Glutamatergic neuron (in vitro differentiated cells): Measurements from ENCODE around the gene CGB2. TPM values are rescaled to one million over a fixed set of nuclear protein-coding genes. Genes with fewer than 3 reads are reported as not detected.

Source experiments
- DNase-seq: peaks from one replicate; pipeline ENCODE4 v3.0.0; 2022
- H3K27ac Mint-ChIP-seq: one replicate; pipeline ENCODE4 v1.8.0; 2020; ENCODE audit warnings: mild to moderate bottlenecking, mixed read lengths, inconsistent platforms; ENCODE audit not compliant: unreplicated experiment
- H3K27me3 Mint-ChIP-seq: one replicate; pipeline ENCODE4 v1.8.0; 2020; ENCODE audit warnings: mild to moderate bottlenecking, moderate library complexity, mixed read lengths, inconsistent platforms; ENCODE audit not compliant: unreplicated experiment
- H3K36me3 Mint-ChIP-seq: one replicate; pipeline ENCODE4 v1.8.0; 2020; ENCODE audit warnings: mild to moderate bottlenecking, mixed read lengths, inconsistent platforms; ENCODE audit not compliant: unreplicated experiment
- H3K4me1 Mint-ChIP-seq: one replicate; pipeline ENCODE4 v1.8.0; 2020; ENCODE audit warnings: mild to moderate bottlenecking, low read depth, mixed read lengths, inconsistent platforms; ENCODE audit not compliant: unreplicated experiment
- H3K4me3 Mint-ChIP-seq: one replicate; pipeline ENCODE4 v1.8.0; 2020; ENCODE audit warnings: mild to moderate bottlenecking, mixed read lengths, inconsistent platforms; ENCODE audit not compliant: unreplicated experiment
- H3K9me3 Mint-ChIP-seq: one replicate; pipeline ENCODE4 v1.8.0; 2020; ENCODE audit warnings: mild to moderate bottlenecking, moderate library complexity, mixed read lengths, inconsistent platforms; ENCODE audit not compliant: unreplicated experiment
- total RNA-seq: library from RNA; stranded (reverse); fragmentation: NEBNext Ultra II Directional; extraction: Animal tissue kit (Norgen Biotek cat#: 25700); gene quantifications from one replicate; pipeline ENCODE4 v1.2.1, GENCODE V29; 2021; ENCODE audit not compliant: unreplicated experiment
- TF ChIP-seq, protein P1 (sequence below): fragments of 200-600 bp; sonication (generic); IDR thresholded peaks from one replicate; pipeline ENCODE4 v1.5.0; 2021; ENCODE audit not compliant: partially characterized antibody, unreplicated experiment

Gene CGB2
- total RNA-seq, 1 donor from 2014 or later, result not detected

DNA sequence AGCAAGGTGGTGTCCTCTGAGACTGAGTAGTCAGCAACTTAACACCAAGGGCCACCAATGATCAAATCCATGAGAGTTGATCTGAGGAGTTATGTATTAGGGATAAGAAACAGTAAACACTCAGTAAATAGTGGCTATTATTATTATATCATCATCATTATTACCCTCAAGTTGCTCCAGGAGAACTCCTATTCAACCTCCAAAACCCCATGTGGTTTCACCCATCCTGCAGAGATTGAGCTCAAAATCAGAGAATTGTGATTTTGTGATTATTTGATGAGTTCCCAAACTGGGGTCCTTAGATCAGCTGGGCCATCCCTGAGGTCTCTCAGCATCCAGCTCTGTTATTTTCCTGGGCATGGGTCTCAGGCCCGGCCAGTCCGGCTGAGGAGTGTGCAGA is 29.3 kb downstream of the CGB2 start:
- Mint-ChIP-seq H3K4me3 (no peak overlapping the region), H3K36me3 (no peaks in the 10 kb centered on the region), H3K27me3 (peaks cover 13% of the 10 kb centered on the region), H3K27ac (no peak overlapping the region), H3K4me1 (peaks cover 3% of the 10 kb centered on the region), H3K9me3 (no peaks in the 10 kb centered on the region)
- TF ChIP-seq, protein P1, sequence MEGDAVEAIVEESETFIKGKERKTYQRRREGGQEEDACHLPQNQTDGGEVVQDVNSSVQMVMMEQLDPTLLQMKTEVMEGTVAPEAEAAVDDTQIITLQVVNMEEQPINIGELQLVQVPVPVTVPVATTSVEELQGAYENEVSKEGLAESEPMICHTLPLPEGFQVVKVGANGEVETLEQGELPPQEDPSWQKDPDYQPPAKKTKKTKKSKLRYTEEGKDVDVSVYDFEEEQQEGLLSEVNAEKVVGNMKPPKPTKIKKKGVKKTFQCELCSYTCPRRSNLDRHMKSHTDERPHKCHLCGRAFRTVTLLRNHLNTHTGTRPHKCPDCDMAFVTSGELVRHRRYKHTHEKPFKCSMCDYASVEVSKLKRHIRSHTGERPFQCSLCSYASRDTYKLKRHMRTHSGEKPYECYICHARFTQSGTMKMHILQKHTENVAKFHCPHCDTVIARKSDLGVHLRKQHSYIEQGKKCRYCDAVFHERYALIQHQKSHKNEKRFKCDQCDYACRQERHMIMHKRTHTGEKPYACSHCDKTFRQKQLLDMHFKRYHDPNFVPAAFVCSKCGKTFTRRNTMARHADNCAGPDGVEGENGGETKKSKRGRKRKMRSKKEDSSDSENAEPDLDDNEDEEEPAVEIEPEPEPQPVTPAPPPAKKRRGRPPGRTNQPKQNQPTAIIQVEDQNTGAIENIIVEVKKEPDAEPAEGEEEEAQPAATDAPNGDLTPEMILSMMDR, result no peak
- no peak for DNase-seq

DNA sequence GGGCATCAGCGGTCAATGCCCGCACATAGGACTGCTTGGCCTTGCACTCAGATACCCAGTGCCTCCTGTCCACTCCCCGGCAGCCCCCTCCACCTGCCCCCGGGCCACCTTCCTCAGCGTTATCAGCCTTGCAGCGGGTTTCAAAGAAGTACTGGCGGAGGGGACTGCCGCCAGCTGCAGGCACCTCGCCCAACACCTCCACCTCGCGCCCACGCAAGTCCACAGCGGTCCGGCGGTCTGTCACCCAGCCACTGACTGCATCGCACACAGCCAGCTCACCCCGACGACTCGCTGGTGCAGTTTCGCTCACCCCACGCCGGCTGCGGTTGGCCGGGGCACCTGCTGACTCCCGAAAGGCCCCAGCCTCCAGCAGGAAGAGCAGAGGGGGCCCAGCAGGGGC is 29.8 kb downstream of the CGB2 start:
- H3K27me3 Mint-ChIP-seq, result peaks cover 11% of the 10 kb centered on the region

DNA sequence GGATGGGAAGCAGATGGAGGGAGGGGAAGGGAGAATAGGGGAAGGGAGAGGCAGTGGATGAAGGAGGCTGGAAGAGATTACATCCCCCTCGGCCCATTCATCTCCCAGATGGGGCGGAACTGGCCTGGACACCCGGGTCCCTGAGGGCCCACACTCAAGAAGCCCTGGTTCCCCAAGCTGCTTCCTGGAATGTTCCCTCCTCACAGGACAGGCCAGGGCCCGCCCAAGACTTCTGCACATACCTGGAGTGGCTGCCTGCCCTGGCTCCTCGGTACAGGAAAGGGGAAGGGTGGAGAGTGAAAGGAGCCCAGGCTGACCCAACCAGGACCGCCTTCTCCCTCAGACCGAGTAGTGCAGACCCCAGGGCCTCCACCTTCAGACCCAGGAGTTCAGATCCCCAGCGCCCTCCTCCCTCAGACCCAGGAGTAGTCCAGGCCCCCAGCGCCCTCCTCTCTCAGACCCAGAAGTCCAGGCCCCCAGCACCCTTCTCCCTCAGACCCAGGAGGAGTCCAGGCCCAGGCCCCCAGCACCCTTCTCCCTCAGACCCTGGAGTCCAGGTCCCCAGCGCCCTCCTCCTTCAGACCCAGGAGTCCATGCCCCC is 32.4 kb downstream of the CGB2 start:
- Mint-ChIP-seq H3K4me3 (peak overlapping the region; percentile 49), H3K4me1 (peaks cover 12% of the 10 kb centered on the region), H3K36me3 (peaks cover 5% of the 10 kb centered on the region), H3K27ac (no peak overlapping the region), H3K27me3 (peaks cover 9% of the 10 kb centered on the region), H3K9me3 (no peaks in the 10 kb centered on the region)
- DNase-seq, result no peak
- TF ChIP-seq, protein P1, result no peak

More for the DNA sequence above, 29.8 kb downstream of the CGB2 start:
- DNase-seq, result no peak
- TF ChIP-seq, protein P1, result no peak
- no peak overlapping the region for H3K4me3 Mint-ChIP-seq
- H3K27ac Mint-ChIP-seq, result no peak overlapping the region
- peaks cover 3% of the 10 kb centered on the region for H3K4me1 Mint-ChIP-seq
- no peaks in the 10 kb centered on the region for H3K9me3 Mint-ChIP-seq
- no peaks in the 10 kb centered on the region for H3K36me3 Mint-ChIP-seq

DNA sequence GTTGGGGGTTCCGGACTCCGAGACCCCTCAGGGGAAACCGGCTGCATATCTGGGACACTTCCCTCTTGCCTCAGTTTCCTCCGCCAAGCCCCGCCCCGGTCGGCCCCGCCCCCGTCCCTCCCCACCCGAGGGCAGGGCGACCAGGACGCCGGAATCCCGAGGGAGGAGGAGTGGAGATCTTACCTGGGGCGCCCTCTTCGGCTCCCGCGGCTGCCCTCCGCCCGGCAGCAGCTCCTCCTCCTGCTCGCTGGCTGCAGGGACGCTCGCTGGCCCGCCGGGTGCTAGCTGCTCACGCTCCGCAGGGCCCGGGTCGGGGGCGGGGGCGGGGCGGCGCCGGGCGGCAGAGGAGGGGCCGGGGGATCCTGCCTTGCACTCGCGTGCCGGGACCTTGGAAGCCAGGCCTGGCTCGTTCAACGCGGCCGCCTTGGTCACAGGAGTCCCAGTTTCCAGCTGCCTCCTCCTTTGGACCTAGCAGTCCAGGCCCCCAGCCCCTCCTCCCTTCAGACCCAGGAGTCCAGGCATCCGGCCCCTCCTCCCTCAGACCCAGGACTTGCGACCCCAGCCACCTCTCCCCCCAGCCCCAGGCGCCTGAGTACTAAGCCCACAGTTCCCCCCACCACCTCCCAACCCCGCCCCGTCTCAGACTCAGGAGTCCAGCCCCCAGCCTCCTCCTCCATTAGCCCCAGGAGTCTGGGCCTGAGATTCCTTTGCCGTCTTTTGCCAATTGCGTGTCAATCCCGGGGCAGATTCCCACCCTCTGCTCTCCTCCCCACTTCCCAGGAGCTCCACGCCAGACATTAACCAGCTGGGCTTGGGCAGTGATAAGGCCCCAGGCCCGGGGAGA is 33.3 kb downstream of the CGB2 start, which contains the start of gene NTF4:
Gene NTF4, minus strand, starts transcription at position 51 of the 844 bp plus-strand sequence. CDS start 2,821 bp downstream, outside the sequence.
- TF ChIP-seq, protein P1, result no peak
- Mint-ChIP-seq H3K27ac (no peak within 1 kb of the TSS), H3K27me3 (peaks cover 11% of the 10 kb centered on the region), H3K4me1 (peaks cover 12% of the 10 kb centered on the region), H3K9me3 (no peaks in the 10 kb centered on the region), H3K4me3 (peak within 1 kb of the TSS; percentile 49), H3K36me3 (peaks cover 5% of the 10 kb centered on the region)
- peak; percentile 74 for DNase-seq
